Omental fat pad (tissue), 4 donors: ENCODE measurements around the gene RGS14. TPM values are rescaled to one million over a fixed set of nuclear protein-coding genes. Genes with fewer than 3 reads are reported as not detected.
"Not testable (repeated sequence)": the region's sequence is repeated elsewhere in the genome, so short reads cannot be mapped to it uniquely, and the experiment has no call there.

Source experiments
- ATAC-seq: fragments of 150-250 bp; one replicate; pipeline ENCODE4 v1.9.1; 2016; ENCODE audit warnings: mild to moderate bottlenecking, moderate library complexity; ENCODE audit not compliant: low FRiP score
- DNase-seq: peaks from one replicate; pipeline ENCODE4 v3.0.0-alpha.2; 2019; ENCODE audit warnings: low spot score
- total RNA-seq, 4 donors: library from RNA; depleted of rRNA; stranded (reverse); fragments of >200 nt; gene quantifications; one replicate each; pipeline ENCODE4 v1.1.0, GENCODE V29; 2016
- TF ChIP-seq, protein P1 (sequence below), 3 donors: fragments of 450-650 bp; IDR thresholded peaks; one replicate each; pipeline ENCODE4 v1.5.1; 2016 to 2017; ENCODE audit warnings: antibody characterized with exemption in 3 of 3, mild to moderate bottlenecking in 3 of 3, moderate library complexity in 2 of 3

RGS14 gene
- total RNA-seq, 4 donors from 2014 or later = 7.1 to 25.1 (median 8.2) TPM

DNA sequence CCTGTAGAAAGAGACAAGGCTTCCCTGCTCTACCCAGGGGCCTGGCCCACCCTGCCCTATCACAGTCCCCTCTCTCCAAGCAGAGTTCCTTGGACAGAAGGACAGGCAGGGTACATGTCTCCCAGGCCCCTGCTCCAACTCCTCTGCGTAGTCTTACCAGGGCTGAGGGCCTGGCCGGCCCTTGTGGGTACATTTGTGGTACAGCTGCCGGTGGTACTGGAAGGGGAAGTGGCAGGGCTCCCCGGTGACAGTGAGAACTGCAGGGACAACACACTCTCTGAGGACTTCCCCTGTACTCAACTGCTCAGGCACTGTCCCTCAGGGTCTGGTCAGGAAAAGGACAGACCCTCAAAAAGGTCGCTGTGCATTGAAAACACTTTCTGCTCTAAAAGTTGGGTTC is 48.1 kb downstream of the RGS14 start:
- ATAC-seq = no peak
- TF ChIP-seq, protein P1, sequence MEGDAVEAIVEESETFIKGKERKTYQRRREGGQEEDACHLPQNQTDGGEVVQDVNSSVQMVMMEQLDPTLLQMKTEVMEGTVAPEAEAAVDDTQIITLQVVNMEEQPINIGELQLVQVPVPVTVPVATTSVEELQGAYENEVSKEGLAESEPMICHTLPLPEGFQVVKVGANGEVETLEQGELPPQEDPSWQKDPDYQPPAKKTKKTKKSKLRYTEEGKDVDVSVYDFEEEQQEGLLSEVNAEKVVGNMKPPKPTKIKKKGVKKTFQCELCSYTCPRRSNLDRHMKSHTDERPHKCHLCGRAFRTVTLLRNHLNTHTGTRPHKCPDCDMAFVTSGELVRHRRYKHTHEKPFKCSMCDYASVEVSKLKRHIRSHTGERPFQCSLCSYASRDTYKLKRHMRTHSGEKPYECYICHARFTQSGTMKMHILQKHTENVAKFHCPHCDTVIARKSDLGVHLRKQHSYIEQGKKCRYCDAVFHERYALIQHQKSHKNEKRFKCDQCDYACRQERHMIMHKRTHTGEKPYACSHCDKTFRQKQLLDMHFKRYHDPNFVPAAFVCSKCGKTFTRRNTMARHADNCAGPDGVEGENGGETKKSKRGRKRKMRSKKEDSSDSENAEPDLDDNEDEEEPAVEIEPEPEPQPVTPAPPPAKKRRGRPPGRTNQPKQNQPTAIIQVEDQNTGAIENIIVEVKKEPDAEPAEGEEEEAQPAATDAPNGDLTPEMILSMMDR (IDR thresholded peaks at IDR 0.05) = no peak
- no peak for DNase-seq

DNA sequence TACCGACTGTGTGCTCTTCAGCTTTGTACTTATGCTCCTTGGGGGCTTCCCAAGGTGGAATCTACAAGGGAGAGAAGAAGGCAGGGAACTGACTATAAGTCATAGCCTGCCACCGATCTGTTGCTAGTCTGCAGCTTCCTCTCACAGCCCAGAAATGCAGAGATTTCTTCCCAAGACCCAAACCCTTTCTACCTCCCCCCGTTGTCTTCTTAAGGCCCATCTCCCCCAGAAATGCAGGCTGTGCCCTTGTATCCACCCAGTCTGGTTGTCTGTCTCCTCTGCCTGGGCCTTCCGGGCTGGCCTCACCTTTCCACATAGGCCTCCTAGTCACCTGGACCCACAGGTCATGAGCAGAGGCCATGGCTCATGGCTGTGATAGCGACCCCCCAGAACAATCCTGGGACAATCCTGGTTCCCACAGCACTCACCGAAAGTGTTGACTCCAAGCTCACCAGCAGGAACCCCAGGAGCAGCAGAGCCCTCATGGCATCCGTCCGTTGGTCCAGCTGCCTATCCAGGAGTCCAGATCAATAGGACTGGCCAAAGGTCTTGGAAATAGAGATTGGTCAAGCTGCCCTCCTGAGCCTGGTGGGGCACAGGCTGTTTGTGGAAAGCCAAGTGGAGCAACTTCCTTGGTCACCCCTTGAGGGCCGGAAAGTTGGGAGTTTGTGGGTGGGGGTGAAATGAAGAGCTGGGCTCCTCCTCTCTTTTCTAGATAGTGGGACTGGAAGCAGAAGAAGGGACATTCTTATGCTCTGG is 51.5 kb downstream of the RGS14 start, which contains the start of gene F12:
Gene F12 (minus strand): TSS at position 522 of the 759 bp plus-strand sequence. CDS start 37 bp downstream, at position 485.
- TF ChIP-seq, protein P1 (IDR thresholded peaks at IDR 0.05) = no peak
- no peak for DNase-seq
- no peak for ATAC-seq

DNA sequence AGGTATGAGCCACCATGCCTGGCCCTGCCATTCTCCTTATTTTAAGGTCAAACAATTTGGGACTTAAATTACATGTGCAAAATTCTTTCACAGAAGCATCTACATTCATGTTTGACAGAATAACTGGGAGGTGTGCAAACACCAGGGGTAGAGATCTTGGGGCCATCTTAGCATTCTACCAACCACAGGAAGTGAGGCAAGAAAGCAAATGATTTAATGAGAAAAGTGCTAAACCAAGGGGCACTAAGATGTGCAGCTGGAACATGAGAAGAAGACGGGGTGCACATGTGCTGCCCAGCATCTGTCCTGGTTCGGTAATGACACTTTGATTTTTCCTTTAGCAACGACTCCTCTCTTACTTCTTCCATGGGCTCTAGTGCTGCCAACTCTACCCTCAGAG is 52.9 kb downstream of the RGS14 start:
- DNase-seq (no peak), ATAC-seq (no peak)
- TF ChIP-seq, protein P1 (IDR thresholded peaks at IDR 0.05) = no peak

DNA sequence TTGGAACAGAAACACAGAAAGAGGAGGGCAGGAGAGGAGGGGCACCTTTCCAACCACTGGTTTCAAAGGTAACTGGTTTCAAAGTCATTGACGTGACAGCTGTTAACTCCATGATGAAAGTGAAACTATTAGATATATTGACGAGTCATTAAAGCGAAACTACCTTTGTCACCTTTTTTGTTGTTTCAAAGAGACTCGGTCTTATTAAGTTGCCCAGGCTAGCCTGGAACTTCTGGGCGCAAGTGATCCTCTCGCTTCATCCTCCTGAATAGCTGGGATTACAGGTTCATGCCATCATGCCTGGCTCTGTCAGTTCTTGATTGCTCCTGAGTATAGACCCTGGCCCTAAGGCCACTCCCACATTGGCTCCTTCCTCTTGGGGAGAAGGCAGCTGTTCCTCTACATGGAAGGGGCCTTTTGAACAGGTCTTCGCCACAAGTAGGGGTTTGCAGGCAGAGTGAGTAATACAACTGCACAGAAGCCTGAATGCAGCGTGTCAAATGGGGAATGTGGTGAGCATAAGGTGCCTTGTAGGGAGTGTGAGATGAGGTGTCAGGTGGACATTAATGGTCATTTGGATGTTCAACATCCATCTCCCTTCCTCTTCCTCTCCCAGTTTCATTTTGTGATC is 55.0 kb downstream of the RGS14 start:
- no peak for ATAC-seq
- TF ChIP-seq, protein P1 (IDR thresholded peaks at IDR 0.05) = no peak
- no peak for DNase-seq

DNA sequence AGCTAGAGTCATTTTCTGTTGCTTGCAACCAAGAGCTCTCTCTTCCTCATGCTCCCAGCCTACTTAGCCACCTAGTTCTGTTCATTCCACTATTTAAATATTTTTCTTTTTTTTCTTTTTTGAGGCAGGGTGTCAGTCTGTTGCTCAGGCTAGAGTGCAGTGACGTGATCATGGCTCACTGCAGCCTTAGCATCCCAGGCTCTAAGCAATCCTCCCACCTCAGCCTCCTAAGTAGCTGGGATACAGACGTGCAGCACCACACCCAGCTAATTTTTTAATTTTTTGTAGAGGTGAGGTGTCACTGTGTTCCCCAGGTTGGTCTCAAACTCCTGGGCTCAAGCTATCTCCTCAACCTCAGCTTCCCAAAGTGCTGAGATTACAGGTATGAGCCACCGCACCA is 56.8 kb downstream of the RGS14 start:
- ATAC-seq = no peak
- TF ChIP-seq, protein P1 (IDR thresholded peaks at IDR 0.05) = no peak
- no peak for DNase-seq

DNA sequence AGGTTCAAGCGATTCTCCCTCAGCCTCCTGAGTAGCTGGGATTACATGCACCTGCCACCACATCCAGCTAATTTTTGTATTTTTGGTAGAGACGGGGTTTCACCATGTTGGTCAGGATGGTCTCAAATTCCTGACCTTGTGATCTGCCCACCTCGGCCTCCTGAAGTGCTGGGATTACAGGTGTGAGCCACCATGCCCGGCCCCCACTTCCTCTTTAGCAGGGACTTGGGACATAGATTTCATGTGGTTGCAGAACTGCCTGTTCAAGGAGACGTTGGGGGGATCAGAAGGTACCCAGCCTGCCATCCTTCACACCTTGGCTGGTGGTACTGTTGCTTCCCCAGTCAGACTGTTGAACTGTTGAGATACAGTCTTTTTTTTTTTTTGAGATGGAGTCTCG is 59.4 kb downstream of the RGS14 start:
- ATAC-seq, DNase-seq: not testable (repeated sequence)

DNA sequence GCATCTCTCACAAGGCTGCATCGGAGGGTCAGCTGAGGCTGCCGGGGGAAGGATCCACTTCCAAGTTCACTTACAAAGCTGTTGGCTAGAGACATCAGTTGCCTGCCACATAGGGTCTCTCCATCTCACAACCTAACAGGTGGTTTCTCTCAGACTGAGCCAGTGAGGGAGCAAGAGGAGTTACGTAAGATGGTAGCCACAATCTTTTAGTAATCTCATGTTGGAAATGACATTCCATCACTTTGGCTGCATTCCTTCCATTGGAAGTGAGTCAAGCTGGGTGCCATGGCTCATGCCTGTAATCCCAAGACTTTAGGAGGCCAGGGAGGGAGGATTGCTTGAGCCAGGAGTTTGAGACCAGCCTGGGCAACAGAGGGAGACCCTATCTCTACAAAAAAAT is 61.3 kb downstream of the RGS14 start:
- ATAC-seq = no peak
- TF ChIP-seq, protein P1 (IDR thresholded peaks at IDR 0.05) = no peak
- DNase-seq = no peak

DNA sequence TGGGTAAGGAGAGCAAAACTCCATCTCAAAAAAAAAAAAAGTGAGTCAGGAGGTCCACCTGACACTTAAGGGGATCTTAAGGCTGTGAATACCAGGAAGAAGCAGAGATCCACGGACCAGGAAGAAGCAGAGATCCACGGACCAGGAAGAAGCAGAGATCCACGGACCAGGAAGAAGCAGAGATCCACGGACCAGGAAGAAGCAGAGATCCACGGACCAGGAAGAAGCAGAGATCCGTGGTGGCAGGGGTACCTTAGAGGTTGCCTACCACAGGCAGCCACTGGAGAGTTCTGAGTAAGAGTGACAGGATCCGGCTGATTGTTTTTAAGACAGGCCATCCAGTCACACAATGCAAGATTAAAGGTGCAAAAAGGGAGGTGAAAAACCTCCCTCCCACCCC is 62.7 kb downstream of the RGS14 start:
- not testable (repeated sequence) for DNase-seq, ATAC-seq
